Measurements from ENCODE around the gene PLEKHG4B. TPM values are rescaled to one million over a fixed set of nuclear protein-coding genes. Genes with fewer than 3 reads are reported as not detected.

The PLEKHG4B gene
- total RNA-seq, 2 donors from 2014 or later, result 8.9 to 14.4 TPM

GRCh38 chr5:192691-192969, 100.7 kb downstream of the PLEKHG4B start:
- no peak for TF ChIP-seq CTCF (IDR thresholded peaks at IDR 0.05)
- no peak for TF ChIP-seq POLR2A (IDR thresholded peaks at IDR 0.05)
- TF ChIP-seq POLR2AphosphoS5 (IDR thresholded peaks at IDR 0.05), result no peak
- intact Hi-C loops (cut with DNase I), result no loop called here
- Histone ChIP-seq H3K4me1 (replicated peaks) (peaks cover 5% of the 10 kb centered on the region), H3K27ac (no peak overlapping the region), H3K9me3 (no peaks in the 10 kb centered on the region), H3K27me3 (replicated peaks; ENCODE audit: insufficient read depth) (no peaks in the 10 kb centered on the region), H3K4me3 (no peak overlapping the region), H3K36me3 (no peaks in the 10 kb centered on the region)
- no peak for DNase-seq (ENCODE audit: low spot score)
- 82% methylated on average over 9 of the region's 9 CpGs for WGBS

GRCh38 chr5:192970-193831, 101.2 kb downstream of the PLEKHG4B start:
- TF ChIP-seq POLR2AphosphoS5 (IDR thresholded peaks at IDR 0.05), result no peak
- no peak for TF ChIP-seq POLR2A (IDR thresholded peaks at IDR 0.05)
- TF ChIP-seq CTCF (IDR thresholded peaks at IDR 0.05), result no peak
- WGBS, result 90% methylated on average over 17 of the region's 17 CpGs
- Histone ChIP-seq H3K27ac (no peak overlapping the region), H3K4me3 (no peak overlapping the region), H3K9me3 (no peaks in the 10 kb centered on the region), H3K4me1 (replicated peaks) (peaks cover 5% of the 10 kb centered on the region), H3K36me3 (no peaks in the 10 kb centered on the region), H3K27me3 (replicated peaks; ENCODE audit: insufficient read depth) (no peaks in the 10 kb centered on the region)
- intact Hi-C loops (cut with DNase I), result no loop called here
- DNase-seq (ENCODE audit: low spot score), result no peak

- Histone ChIP-seq H3K36me3 (no peaks in the 10 kb centered on the region), H3K27me3 (replicated peaks; ENCODE audit: insufficient read depth) (no peaks in the 10 kb centered on the region), H3K9me3 (no peaks in the 10 kb centered on the region), H3K4me3 (no peak overlapping the region), H3K27ac (no peak overlapping the region), H3K4me1 (replicated peaks) (peaks cover 5% of the 10 kb centered on the region)
- WGBS, result 87% methylated on average over 15 of the region's 15 CpGs
- DNase-seq (ENCODE audit: low spot score), result no peak
- TF ChIP-seq POLR2AphosphoS5 (IDR thresholded peaks at IDR 0.05) (no peak), CTCF (IDR thresholded peaks at IDR 0.05) (no peak), POLR2A (IDR thresholded peaks at IDR 0.05) (no peak)
- intact Hi-C loops (cut with DNase I), result no loop called here
Measured at GRCh38 chr5:194102-194501, 102.1 kb downstream of the PLEKHG4B start.

- 93% methylated on average over 36 of the region's 36 CpGs for WGBS
- no peak for DNase-seq (ENCODE audit: low spot score)
- intact Hi-C loops (cut with DNase I), result no loop called here
Measured at GRCh38 chr5:194603-195209, 102.7 kb downstream of the PLEKHG4B start.

More at GRCh38 chr5:194603-195209, 102.7 kb downstream of the PLEKHG4B start:
- no peak for TF ChIP-seq POLR2AphosphoS5 (IDR thresholded peaks at IDR 0.05)
- no peak for TF ChIP-seq POLR2A (IDR thresholded peaks at IDR 0.05)
- no peak for TF ChIP-seq CTCF (IDR thresholded peaks at IDR 0.05)
- Histone ChIP-seq H3K36me3 (no peaks in the 10 kb centered on the region), H3K4me1 (replicated peaks) (peaks cover 5% of the 10 kb centered on the region), H3K9me3 (no peaks in the 10 kb centered on the region), H3K4me3 (no peak overlapping the region), H3K27me3 (replicated peaks; ENCODE audit: insufficient read depth) (no peaks in the 10 kb centered on the region), H3K27ac (no peak overlapping the region)
